Measurements from ENCODE around the gene TSPAN16. TPM values are rescaled to one million over a fixed set of nuclear protein-coding genes. Genes with fewer than 3 reads are reported as not detected.

The TSPAN16 gene
- total RNA-seq, 1 experiment from 2014 or later = not detected

- H3K27me3 Mint-ChIP-seq (ENCODE audit: insufficient read depth, unreplicated experiment) = no peaks in the 10 kb centered on the region
- H3K4me1 ChIP-seq = peaks cover 7% of the 10 kb centered on the region; the same call in 1 of the 2 replicates
- peaks cover 12% of the 10 kb centered on the region for H3K36me3 Mint-ChIP-seq (ENCODE audit: insufficient read depth, unreplicated experiment)
- H3K4me3 ChIP-seq (ENCODE audit: low read depth, low read length) = no peak overlapping the region
- ChIA-PET POLR2A (interaction anchor here (1.0 kb wide), 1 partner anchor 51 kb away, joined by 3 read pairs; the partner anchor contains the start of gene SWSAP1), CTCF (interaction anchor here (1.0 to 1.2 kb wide), 2 partner anchors 51 to 57 kb away, joined by 3 read pairs; partner anchors contain the start of gene SWSAP1)
- peaks cover 23% of the 10 kb centered on the region for H3K4me1 Mint-ChIP-seq (ENCODE audit: low read depth, unreplicated experiment)
- no peak for TF ChIP-seq CTCF (IDR thresholded peaks at IDR 0.05; ENCODE audit: insufficient read depth in 1 of 2, low read depth in 1 of 2, low read length in 1 of 2, severe bottlenecking in 1 of 2, unreplicated experiment in 1 of 2)
- BruUV-seq (replicated peaks) = no TSS peak
- H3K27me3 ChIP-seq (replicated peaks; ENCODE audit: control insufficient read depth, insufficient read depth, low read length) = no peaks in the 10 kb centered on the region
- DNase-seq = peak in 1 of 2 experiments; percentile 19
- H3K4me3 Mint-ChIP-seq (ENCODE audit: unreplicated experiment) = no peak overlapping the region
- H3K36me3 ChIP-seq (ENCODE audit: control insufficient read depth, insufficient read depth, low read length) = no peaks in the 10 kb centered on the region; the same call in 1 of the 2 replicates
- no peak overlapping the region for H3K27ac Mint-ChIP-seq (ENCODE audit: unreplicated experiment)
- H3K9me3 Mint-ChIP-seq (ENCODE audit: unreplicated experiment) = no peaks in the 10 kb centered on the region
- intact Hi-C loops (cut with micrococcal nuclease; ENCODE audit: unreplicated experiment) = no loop called here
- H3K9me3 ChIP-seq = no peaks in the 10 kb centered on the region
Observed at GRCh38 chr19:11324079-11324661, 28.2 kb downstream of the TSPAN16 start.

DNA sequence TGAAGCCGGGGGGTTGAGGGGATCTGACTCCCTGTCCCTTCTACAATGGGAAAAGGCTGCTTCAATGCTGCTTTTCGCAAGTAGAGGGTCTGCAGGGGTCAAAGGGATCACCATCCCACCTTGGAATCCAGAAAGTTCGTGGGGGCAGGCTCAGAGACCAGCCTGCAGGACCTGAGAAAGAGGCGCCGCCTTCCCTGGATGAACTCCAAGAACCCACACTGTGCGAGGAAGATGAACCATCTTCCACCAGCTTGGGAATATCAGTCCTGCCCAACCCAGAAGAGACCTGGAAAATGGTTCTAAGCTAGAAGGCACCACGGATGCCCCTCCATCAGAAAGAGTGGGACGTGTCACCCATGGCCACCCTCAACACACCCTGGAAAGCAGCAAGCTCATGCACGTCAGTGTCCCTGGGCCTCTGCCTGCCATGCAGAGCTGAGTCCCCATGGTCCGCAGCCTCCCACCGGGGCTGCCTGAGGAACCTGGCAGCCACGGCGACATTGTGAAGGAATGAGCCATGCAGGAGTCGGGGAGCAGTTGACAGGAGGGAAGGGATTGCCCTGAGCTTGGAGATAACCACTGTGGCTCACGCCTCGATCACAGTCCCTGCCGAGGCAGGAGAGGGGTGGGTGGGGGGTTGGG, 28.9 kb downstream of the TSPAN16 start:
- H3K27ac Mint-ChIP-seq (ENCODE audit: unreplicated experiment) = no peak overlapping the region
- BruUV-seq (replicated peaks) = no TSS peak

More for the DNA sequence above, 28.9 kb downstream of the TSPAN16 start:
- DNase-seq = no peak
- no peaks in the 10 kb centered on the region for H3K9me3 ChIP-seq
- ChIA-PET POLR2A (interaction anchor here (1.0 kb wide), 1 partner anchor 50 kb away, joined by 3 read pairs; the partner anchor contains the start of gene SWSAP1), CTCF (interaction anchor here (1.0 to 1.2 kb wide), 2 partner anchors 50 to 56 kb away, joined by 3 read pairs; partner anchors contain the start of gene SWSAP1)
- no peaks in the 10 kb centered on the region for H3K27me3 ChIP-seq (replicated peaks; ENCODE audit: control insufficient read depth, insufficient read depth, low read length)
- H3K4me3 ChIP-seq (ENCODE audit: low read depth, low read length) = no peak overlapping the region
- Mint-ChIP-seq H3K27me3 (ENCODE audit: insufficient read depth, unreplicated experiment) (no peaks in the 10 kb centered on the region), H3K4me3 (ENCODE audit: unreplicated experiment) (no peak overlapping the region), H3K4me1 (ENCODE audit: low read depth, unreplicated experiment) (peaks cover 18% of the 10 kb centered on the region), H3K9me3 (ENCODE audit: unreplicated experiment) (no peaks in the 10 kb centered on the region), H3K36me3 (ENCODE audit: insufficient read depth, unreplicated experiment) (peaks cover 14% of the 10 kb centered on the region)
- peaks cover 7% of the 10 kb centered on the region; the same call in 1 of the 2 replicates for H3K4me1 ChIP-seq
- no peaks in the 10 kb centered on the region; the same call in 1 of the 2 replicates for H3K36me3 ChIP-seq (ENCODE audit: control insufficient read depth, insufficient read depth, low read length)
- intact Hi-C loops (cut with micrococcal nuclease; ENCODE audit: unreplicated experiment) = no loop called here
- no peak for TF ChIP-seq CTCF (IDR thresholded peaks at IDR 0.05; ENCODE audit: insufficient read depth in 1 of 2, low read depth in 1 of 2, low read length in 1 of 2, severe bottlenecking in 1 of 2, unreplicated experiment in 1 of 2)

Measured in Caco-2 (cell line).